ENCODE measurements around the gene PCDHB16. TPM values are rescaled to one million over a fixed set of nuclear protein-coding genes. Genes with fewer than 3 reads are reported as not detected.
A peak's percentile ranks its signal among the peaks of the same experiment; 100 is the strongest.
"Not testable (repeated sequence)": the region's sequence is repeated elsewhere in the genome, so short reads cannot be mapped to it uniquely, and the experiment has no call there.

PCDHB16 gene
- total RNA-seq, 1 donor from 2014 or later, result 1.6 TPM

DNA sequence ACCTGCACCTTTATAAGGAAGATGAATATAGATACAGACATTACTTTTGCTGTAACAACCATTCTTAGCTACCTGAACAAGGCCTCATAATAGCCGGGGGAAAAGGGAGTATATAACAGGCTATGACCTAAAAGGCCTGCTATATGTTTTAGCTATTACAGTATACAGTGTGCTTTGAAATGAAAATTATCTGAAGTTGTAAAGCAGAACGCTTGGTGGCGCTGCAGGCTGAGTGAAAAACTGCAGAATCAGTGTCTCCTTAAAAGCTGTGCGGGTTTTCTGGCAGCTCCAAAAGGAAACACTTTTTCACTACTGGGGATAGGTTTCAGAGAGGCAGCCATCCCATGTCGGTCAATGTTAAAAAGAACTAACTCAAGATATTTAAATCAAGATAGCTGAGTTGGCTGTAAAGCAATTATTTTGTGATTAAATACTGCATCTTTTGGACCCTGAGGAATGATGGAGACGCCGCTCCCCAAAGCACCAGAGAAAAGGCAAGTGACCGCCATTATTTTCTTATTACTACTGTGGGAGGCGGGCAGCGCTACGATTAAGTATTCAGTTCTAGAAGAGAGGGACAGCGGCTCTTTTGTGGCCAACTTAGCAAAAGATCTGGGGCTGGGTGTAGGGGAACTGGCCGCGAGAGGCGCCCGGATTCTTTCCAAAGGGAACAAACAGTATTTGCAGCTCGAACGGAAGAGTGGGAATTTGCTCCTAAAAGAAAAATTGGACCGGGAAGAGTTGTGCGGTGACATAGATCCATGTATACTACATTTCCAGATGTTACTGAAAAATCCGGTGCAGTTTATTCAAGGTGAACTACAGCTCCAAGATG, 26.4 kb upstream of the PCDHB16 start:
- Histone ChIP-seq H3K9ac (ENCODE audit: low read depth in 1 of 3, low read length in 3 of 3) (no peak overlapping the region), H3K27me3 (ENCODE audit: control insufficient read depth in 3 of 3, insufficient read depth in 3 of 3, low read length in 3 of 3) (peaks cover 3 to 8% (median 4%) of the 10 kb centered on the region in 3 donors), H3K36me3 (ENCODE audit: control insufficient read depth in 3 of 3, insufficient read depth in 3 of 3, low read length in 3 of 3) (no peaks in the 10 kb centered on the region), H3K4me1 (ENCODE audit: control insufficient read depth in 3 of 3, insufficient read depth in 3 of 3, low read length in 3 of 3) (no peaks in the 10 kb centered on the region), H3K9me3 (ENCODE audit: control insufficient read depth in 3 of 3, low read length in 3 of 3) (peaks cover 13 to 25% (median 13%) of the 10 kb centered on the region in 3 donors), H3K4me3 (ENCODE audit: low read length in 3 of 3) (no peak overlapping the region), H3K27ac (ENCODE audit: low read depth, low read length) (no peak overlapping the region)

DNA sequence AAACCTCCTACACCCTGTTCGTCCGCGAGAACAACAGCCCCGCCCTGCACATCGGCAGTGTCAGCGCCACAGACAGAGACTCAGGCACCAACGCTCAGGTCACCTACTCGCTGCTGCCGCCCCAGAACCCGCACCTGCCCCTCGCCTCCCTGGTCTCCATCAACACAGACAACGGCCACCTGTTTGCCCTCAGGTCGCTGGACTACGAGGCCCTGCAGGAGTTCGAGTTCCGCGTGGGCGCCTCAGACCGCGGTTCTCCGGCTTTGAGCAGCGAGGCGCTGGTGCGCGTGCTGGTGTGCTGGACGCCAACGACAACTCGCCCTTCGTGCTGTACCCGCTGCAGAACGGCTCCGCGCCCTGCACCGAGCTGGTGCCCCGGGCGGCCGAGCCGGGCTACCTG, 24.8 kb upstream of the PCDHB16 start:
- not testable (repeated sequence) for H3K27me3 ChIP-seq (ENCODE audit: control insufficient read depth in 3 of 3, insufficient read depth in 3 of 3, low read length in 3 of 3)
- H3K9me3 ChIP-seq (ENCODE audit: control insufficient read depth in 3 of 3, low read length in 3 of 3), result peaks cover 6 to 22% (median 7%) of the 10 kb centered on the region in 3 donors

DNA sequence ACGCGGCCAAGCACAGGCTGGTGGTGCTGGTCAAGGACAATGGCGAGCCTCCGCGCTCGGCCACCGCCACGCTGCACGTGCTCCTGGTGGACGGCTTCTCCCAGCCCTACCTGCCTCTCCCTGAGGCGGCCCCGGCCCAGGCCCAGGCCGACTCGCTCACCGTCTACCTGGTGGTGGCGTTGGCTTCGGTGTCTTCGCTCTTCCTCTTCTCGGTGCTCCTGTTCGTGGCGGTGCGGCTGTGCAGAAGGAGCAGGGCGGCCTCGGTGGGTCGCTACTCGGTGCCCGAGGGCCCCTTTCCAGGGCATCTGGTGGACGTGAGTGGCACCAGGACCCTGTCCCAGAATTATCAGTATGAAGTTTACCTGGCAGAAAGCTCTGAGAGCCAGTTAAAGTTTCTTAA, 24.3 kb upstream of the PCDHB16 start:
- H3K4me3 ChIP-seq (ENCODE audit: low read length in 3 of 3); H3K27ac ChIP-seq (ENCODE audit: low read depth, low read length); H3K9ac ChIP-seq (ENCODE audit: low read depth in 1 of 3, low read length in 3 of 3); H3K4me1 ChIP-seq (ENCODE audit: control insufficient read depth in 3 of 3, insufficient read depth in 3 of 3, low read length in 3 of 3); H3K27me3 ChIP-seq (ENCODE audit: control insufficient read depth in 3 of 3, insufficient read depth in 3 of 3, low read length in 3 of 3); H3K36me3 ChIP-seq (ENCODE audit: control insufficient read depth in 3 of 3, insufficient read depth in 3 of 3, low read length in 3 of 3): not testable (repeated sequence)
- H3K9me3 ChIP-seq (ENCODE audit: control insufficient read depth in 3 of 3, low read length in 3 of 3), result peaks cover 6 to 21% (median 7%) of the 10 kb centered on the region in 3 donors

More for the DNA sequence above, 24.8 kb upstream of the PCDHB16 start:
- H3K4me1 ChIP-seq (ENCODE audit: control insufficient read depth in 3 of 3, insufficient read depth in 3 of 3, low read length in 3 of 3); H3K4me3 ChIP-seq (ENCODE audit: low read length in 3 of 3); H3K27ac ChIP-seq (ENCODE audit: low read depth, low read length); H3K36me3 ChIP-seq (ENCODE audit: control insufficient read depth in 3 of 3, insufficient read depth in 3 of 3, low read length in 3 of 3); H3K9ac ChIP-seq (ENCODE audit: low read depth in 1 of 3, low read length in 3 of 3): not testable (repeated sequence)

DNA sequence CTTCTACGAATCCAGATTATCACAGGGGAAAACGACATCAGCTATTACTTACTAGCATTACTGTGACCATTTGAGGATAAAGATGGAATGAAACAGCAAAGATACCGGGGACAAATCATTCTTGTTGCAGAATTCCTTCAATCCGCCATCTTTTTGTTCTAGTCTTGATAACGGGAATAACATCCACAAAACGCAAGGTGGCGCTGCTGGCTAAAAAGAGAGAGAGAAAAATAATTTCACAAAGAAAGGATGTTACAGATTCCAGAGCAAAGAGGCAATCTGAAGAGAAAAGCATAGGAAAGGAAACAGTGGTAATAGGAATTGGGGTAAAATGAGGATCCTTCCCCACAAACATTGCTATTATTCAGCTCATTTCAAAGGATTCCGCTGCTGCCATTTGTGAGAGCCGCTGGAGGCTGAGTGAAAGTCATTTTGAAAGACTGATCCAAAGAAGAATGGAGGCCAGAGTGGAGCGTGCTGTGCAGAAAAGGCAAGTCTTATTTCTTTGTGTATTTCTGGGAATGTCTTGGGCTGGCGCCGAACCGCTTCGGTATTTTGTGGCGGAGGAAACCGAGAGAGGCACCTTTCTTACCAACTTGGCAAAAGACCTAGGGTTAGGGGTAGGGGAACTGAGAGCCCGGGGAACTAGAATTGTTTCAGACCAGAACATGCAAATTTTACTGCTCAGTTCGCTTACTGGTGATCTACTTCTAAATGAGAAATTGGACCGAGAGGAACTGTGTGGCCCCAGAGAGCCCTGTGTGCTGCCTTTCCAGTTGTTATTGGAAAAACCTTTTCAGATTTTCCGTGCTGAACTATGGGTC, 9.6 kb upstream of the PCDHB16 start, which contains the start of gene PCDHB7:
TSS of gene PCDHB7 (plus strand) at position 264 of the 824 bp plus-strand sequence. CDS start at position 456, 192 bp downstream.
- peaks cover 2 to 10% (median 5%) of the 10 kb centered on the region in 3 donors for H3K27me3 ChIP-seq (ENCODE audit: control insufficient read depth in 3 of 3, insufficient read depth in 3 of 3, low read length in 3 of 3)
- no peak within 1 kb of the TSS for H3K27ac ChIP-seq (ENCODE audit: low read depth, low read length)

DNA sequence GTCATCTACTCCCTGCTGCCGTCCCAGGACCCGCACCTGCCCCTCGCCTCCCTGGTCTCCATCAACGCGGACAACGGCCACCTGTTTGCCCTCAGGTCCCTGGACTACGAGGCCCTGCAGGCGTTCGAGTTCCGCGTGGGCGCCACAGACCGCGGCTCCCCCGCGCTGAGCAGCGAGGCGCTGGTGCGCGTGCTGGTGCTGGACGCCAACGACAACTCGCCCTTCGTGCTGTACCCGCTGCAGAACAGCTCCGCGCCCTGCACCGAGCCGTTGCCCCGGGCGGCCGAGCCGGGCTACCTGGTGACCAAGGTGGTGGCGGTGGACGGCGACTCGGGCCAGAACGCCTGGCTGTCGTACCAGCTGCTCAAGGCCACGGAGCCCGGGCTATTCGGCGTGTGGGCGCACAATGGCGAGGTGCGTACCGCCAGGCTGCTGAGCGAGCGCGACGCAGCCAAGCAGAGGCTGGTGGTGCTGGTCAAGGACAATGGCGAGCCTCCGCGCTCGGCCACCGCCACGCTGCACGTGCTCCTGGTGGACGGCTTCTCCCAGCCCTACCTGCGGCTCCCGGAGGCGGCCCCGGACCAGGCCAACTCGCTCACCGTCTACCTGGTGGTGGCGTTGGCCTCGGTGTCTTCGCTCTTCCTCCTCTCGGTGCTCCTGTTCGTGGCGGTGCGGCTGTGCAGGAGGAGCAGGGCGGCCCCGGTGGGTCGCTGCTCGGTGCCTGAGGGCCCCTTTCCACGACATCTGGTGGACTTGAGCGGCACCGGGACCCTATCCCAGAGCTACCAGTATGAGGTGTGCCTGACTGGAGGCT, 7.7 kb upstream of the PCDHB16 start:
- H3K4me3 ChIP-seq (ENCODE audit: low read length in 3 of 3); H3K36me3 ChIP-seq (ENCODE audit: control insufficient read depth in 3 of 3, insufficient read depth in 3 of 3, low read length in 3 of 3); H3K27ac ChIP-seq (ENCODE audit: low read depth, low read length); H3K9ac ChIP-seq (ENCODE audit: low read depth in 1 of 3, low read length in 3 of 3); H3K4me1 ChIP-seq (ENCODE audit: control insufficient read depth in 3 of 3, insufficient read depth in 3 of 3, low read length in 3 of 3): not testable (repeated sequence)
- peaks cover 6 to 21% (median 8%) of the 10 kb centered on the region in 3 donors for H3K9me3 ChIP-seq (ENCODE audit: control insufficient read depth in 3 of 3, low read length in 3 of 3)
- peaks cover 5 to 16% (median 10%) of the 10 kb centered on the region in 3 donors for H3K27me3 ChIP-seq (ENCODE audit: control insufficient read depth in 3 of 3, insufficient read depth in 3 of 3, low read length in 3 of 3)

More for the DNA sequence above, 9.6 kb upstream of the PCDHB16 start, which contains the start of gene PCDHB7:
- no peak within 1 kb of the TSS for H3K9ac ChIP-seq (ENCODE audit: low read depth in 1 of 3, low read length in 3 of 3)
- H3K36me3 ChIP-seq (ENCODE audit: control insufficient read depth in 3 of 3, insufficient read depth in 3 of 3, low read length in 3 of 3), result no peaks in the 10 kb centered on the region
- H3K4me1 ChIP-seq (ENCODE audit: control insufficient read depth in 3 of 3, insufficient read depth in 3 of 3, low read length in 3 of 3), result no peaks in the 10 kb centered on the region
- H3K4me3 ChIP-seq (ENCODE audit: low read length in 3 of 3), result peak within 1 kb of the TSS in 2 of 3 donors; percentile 4 to 45
- H3K9me3 ChIP-seq (ENCODE audit: control insufficient read depth in 3 of 3, low read length in 3 of 3), result peaks cover 0 to 13% (median 6%) of the 10 kb centered on the region in 3 donors

DNA sequence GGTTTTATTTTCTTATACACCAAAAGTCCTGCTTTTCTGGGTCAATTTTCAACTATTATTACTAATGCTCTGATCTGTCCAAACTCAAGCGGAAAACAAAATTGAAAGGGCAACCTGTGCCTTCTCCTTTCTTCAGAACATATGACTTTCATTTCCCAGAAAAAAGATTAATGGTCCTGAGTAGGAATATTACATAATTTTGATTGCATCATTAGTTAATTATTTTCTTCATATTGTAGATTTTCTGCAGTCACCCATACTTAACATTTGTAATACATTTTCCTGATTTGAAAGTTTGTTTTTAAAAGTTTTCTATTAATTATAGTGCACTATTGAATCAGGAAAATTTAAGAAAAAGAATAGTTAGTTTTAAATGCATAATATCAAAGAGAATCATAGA, 6.3 kb upstream of the PCDHB16 start:
- Histone ChIP-seq H3K27ac (ENCODE audit: low read depth, low read length) (no peak overlapping the region), H3K4me3 (ENCODE audit: low read length in 3 of 3) (no peak overlapping the region), H3K27me3 (ENCODE audit: control insufficient read depth in 3 of 3, insufficient read depth in 3 of 3, low read length in 3 of 3) (peaks cover 5 to 16% (median 10%) of the 10 kb centered on the region in 3 donors), H3K4me1 (ENCODE audit: control insufficient read depth in 3 of 3, insufficient read depth in 3 of 3, low read length in 3 of 3) (no peaks in the 10 kb centered on the region), H3K9ac (ENCODE audit: low read depth in 1 of 3, low read length in 3 of 3) (no peak overlapping the region), H3K9me3 (ENCODE audit: control insufficient read depth in 3 of 3, low read length in 3 of 3) (peaks cover 6 to 21% (median 8%) of the 10 kb centered on the region in 3 donors), H3K36me3 (ENCODE audit: control insufficient read depth in 3 of 3, insufficient read depth in 3 of 3, low read length in 3 of 3) (no peaks in the 10 kb centered on the region)

DNA sequence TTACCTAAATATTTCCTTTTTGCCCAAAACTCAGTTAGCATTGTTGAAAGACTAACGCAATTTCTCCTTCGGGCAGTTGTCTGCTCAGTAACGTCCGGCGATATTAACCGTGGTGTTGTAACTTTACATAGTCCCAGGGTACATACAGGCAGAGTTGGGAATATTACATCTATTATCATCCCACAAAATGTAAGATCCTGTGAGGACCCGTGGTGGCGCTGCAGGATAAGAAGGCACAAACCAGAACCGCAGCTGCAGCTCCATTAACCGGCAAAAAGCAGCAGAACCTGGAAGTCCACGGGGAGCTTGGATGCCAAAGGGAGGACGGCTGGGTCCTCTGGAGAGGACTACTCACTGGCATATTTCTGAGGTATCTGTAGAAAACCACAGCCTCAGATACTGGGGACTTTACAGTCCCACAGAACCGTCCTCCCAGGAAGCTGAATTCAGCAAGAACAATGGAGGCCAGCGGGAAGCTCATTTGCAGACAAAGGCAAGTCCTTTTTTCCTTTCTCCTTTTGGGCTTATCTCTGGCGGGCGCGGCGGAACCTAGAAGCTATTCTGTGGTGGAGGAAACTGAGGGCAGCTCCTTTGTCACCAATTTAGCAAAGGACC, 4.5 kb upstream of the PCDHB16 start, which contains the start of gene PCDHB8:
TSS of gene PCDHB8 (plus strand) at position 214 of the 615 bp plus-strand sequence. CDS start at position 459, 245 bp downstream.
- peaks cover 5 to 16% (median 10%) of the 10 kb centered on the region in 3 donors for H3K27me3 ChIP-seq (ENCODE audit: control insufficient read depth in 3 of 3, insufficient read depth in 3 of 3, low read length in 3 of 3)
- H3K9ac ChIP-seq (ENCODE audit: low read depth in 1 of 3, low read length in 3 of 3); H3K36me3 ChIP-seq (ENCODE audit: control insufficient read depth in 3 of 3, insufficient read depth in 3 of 3, low read length in 3 of 3); H3K4me1 ChIP-seq (ENCODE audit: control insufficient read depth in 3 of 3, insufficient read depth in 3 of 3, low read length in 3 of 3); H3K4me3 ChIP-seq (ENCODE audit: low read length in 3 of 3); H3K27ac ChIP-seq (ENCODE audit: low read depth, low read length): not testable (repeated sequence)
- peaks cover 6 to 21% (median 8%) of the 10 kb centered on the region in 3 donors for H3K9me3 ChIP-seq (ENCODE audit: control insufficient read depth in 3 of 3, low read length in 3 of 3)

DNA sequence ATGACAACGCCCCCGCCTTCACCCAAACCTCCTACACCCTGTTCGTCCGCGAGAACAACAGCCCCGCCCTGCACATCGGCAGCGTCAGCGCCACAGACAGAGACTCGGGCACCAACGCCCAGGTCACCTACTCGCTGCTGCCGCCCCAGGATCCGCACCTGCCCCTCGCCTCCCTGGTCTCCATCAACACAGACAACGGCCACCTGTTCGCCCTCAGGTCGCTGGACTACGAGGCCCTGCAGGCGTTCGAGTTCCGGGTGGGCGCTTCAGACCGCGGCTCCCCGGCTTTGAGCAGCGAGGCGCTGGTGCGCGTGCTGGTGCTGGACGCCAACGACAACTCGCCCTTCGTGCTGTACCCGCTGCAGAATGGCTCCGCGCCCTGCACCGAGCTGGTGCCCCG, 2.8 kb upstream of the PCDHB16 start:
- H3K9ac ChIP-seq (ENCODE audit: low read depth in 1 of 3, low read length in 3 of 3); H3K4me3 ChIP-seq (ENCODE audit: low read length in 3 of 3); H3K36me3 ChIP-seq (ENCODE audit: control insufficient read depth in 3 of 3, insufficient read depth in 3 of 3, low read length in 3 of 3); H3K4me1 ChIP-seq (ENCODE audit: control insufficient read depth in 3 of 3, insufficient read depth in 3 of 3, low read length in 3 of 3); H3K27ac ChIP-seq (ENCODE audit: low read depth, low read length): not testable (repeated sequence)
- H3K9me3 ChIP-seq (ENCODE audit: control insufficient read depth in 3 of 3, low read length in 3 of 3), result peaks cover 9 to 30% (median 12%) of the 10 kb centered on the region in 3 donors
- peaks cover 5 to 16% (median 10%) of the 10 kb centered on the region in 3 donors for H3K27me3 ChIP-seq (ENCODE audit: control insufficient read depth in 3 of 3, insufficient read depth in 3 of 3, low read length in 3 of 3)

DNA sequence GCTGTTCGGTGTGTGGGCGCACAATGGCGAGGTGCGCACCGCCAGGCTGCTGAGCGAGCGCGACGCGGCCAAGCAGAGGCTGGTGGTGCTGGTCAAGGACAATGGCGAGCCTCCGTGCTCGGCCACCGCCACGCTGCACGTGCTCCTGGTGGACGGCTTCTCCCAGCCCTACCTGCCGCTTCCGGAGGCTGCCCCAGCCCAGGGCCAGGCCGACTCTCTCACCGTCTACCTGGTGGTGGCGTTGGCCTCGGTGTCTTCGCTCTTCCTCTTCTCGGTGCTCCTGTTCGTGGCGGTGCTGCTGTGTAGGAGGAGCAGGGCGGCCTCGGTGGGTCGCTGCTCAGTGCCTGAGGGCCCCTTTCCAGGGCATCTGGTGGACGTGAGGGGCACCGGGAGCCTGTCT, 2.3 kb upstream of the PCDHB16 start:
- Histone ChIP-seq H3K9me3 (ENCODE audit: control insufficient read depth in 3 of 3, low read length in 3 of 3) (peaks cover 9 to 30% (median 12%) of the 10 kb centered on the region in 3 donors), H3K27me3 (ENCODE audit: control insufficient read depth in 3 of 3, insufficient read depth in 3 of 3, low read length in 3 of 3) (peaks cover 2 to 15% (median 10%) of the 10 kb centered on the region in 3 donors)
- H3K9ac ChIP-seq (ENCODE audit: low read depth in 1 of 3, low read length in 3 of 3); H3K36me3 ChIP-seq (ENCODE audit: control insufficient read depth in 3 of 3, insufficient read depth in 3 of 3, low read length in 3 of 3); H3K27ac ChIP-seq (ENCODE audit: low read depth, low read length); H3K4me1 ChIP-seq (ENCODE audit: control insufficient read depth in 3 of 3, insufficient read depth in 3 of 3, low read length in 3 of 3); H3K4me3 ChIP-seq (ENCODE audit: low read length in 3 of 3): not testable (repeated sequence)
